Mesothelial cell of epicardium (in vitro differentiated cells): Measurements from ENCODE around the gene RAI1. TPM values are rescaled to one million over a fixed set of nuclear protein-coding genes. Genes with fewer than 3 reads are reported as not detected.

Source experiments
- DNase-seq, 2 experiments: peaks; one replicate each; pipeline ENCODE4 v3.0.0; 2021; ENCODE audit warnings: low spot score in 2 of 2; ENCODE audit not compliant: unreplicated experiment in 2 of 2
- H3K27ac Mint-ChIP-seq: 2 replicates; pipeline ENCODE4 v1.8.0; 2021; ENCODE audit warnings: mixed read lengths
- H3K27me3 Mint-ChIP-seq: 2 replicates; pipeline ENCODE4 v1.8.0; 2021; ENCODE audit warnings: low read depth, mixed read lengths
- H3K36me3 Mint-ChIP-seq: 2 replicates; pipeline ENCODE4 v1.8.0; 2021; ENCODE audit warnings: mixed read lengths
- H3K4me1 Mint-ChIP-seq: 2 replicates; pipeline ENCODE4 v1.8.0; 2021; ENCODE audit warnings: mixed read lengths
- H3K4me3 Mint-ChIP-seq: 2 replicates; pipeline ENCODE4 v1.8.0; 2021; ENCODE audit warnings: mild to moderate bottlenecking, moderate library complexity, mixed read lengths
- H3K9me3 Mint-ChIP-seq: 2 replicates; pipeline ENCODE4 v1.8.0; 2021; ENCODE audit warnings: mixed read lengths
- total RNA-seq: library from RNA; stranded (reverse); gene quantifications from 3 replicates; pipeline ENCODE4 v1.2.1, GENCODE V29; 2021
- TF ChIP-seq, protein P1 (sequence below): fragments of 200-600 bp; sonication (generic); IDR thresholded peaks from one replicate; pipeline ENCODE4 v1.5.0; 2021; ENCODE audit warnings: antibody characterized with exemption; ENCODE audit not compliant: unreplicated experiment

Gene RAI1
- total RNA-seq, 1 donor from 2014 or later, result 137 TPM

DNA sequence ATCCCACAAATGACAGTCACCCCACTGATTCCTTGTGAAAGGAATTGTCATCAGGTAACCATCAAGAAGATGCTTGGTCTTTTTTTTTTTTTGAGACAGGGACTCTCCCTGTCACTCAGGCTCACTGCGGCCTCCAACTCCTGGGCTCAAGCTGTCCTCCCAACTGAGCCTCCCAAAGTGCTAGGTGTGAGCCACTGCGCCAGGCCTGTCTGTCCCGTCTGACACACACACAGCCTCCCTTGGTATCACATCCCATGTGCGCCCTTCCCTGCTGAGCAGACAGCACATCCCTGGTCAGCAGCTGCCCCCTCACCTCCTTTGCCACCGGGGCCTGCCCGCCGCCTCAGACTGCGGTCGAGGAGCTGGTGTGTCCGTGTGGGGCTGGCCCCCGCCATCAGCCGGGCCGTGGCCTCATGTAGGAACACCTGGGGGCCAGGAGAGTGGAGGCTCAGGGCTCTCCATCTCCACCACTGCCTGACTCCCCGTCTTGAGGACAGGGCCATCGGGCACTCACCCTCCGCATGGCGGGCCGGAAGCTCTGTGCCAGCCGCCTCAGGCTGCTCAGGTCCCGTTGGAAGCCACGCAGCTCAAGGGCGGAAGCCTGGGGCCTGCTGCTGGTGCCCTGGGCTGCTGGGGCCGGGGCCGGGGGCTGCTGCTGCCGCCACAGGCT is 131.9 kb downstream of the RAI1 start:
- Mint-ChIP-seq H3K9me3 (no peaks in the 10 kb centered on the region), H3K27me3 (no peaks in the 10 kb centered on the region)
- TF ChIP-seq, protein P1, sequence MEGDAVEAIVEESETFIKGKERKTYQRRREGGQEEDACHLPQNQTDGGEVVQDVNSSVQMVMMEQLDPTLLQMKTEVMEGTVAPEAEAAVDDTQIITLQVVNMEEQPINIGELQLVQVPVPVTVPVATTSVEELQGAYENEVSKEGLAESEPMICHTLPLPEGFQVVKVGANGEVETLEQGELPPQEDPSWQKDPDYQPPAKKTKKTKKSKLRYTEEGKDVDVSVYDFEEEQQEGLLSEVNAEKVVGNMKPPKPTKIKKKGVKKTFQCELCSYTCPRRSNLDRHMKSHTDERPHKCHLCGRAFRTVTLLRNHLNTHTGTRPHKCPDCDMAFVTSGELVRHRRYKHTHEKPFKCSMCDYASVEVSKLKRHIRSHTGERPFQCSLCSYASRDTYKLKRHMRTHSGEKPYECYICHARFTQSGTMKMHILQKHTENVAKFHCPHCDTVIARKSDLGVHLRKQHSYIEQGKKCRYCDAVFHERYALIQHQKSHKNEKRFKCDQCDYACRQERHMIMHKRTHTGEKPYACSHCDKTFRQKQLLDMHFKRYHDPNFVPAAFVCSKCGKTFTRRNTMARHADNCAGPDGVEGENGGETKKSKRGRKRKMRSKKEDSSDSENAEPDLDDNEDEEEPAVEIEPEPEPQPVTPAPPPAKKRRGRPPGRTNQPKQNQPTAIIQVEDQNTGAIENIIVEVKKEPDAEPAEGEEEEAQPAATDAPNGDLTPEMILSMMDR, result no peak

DNA sequence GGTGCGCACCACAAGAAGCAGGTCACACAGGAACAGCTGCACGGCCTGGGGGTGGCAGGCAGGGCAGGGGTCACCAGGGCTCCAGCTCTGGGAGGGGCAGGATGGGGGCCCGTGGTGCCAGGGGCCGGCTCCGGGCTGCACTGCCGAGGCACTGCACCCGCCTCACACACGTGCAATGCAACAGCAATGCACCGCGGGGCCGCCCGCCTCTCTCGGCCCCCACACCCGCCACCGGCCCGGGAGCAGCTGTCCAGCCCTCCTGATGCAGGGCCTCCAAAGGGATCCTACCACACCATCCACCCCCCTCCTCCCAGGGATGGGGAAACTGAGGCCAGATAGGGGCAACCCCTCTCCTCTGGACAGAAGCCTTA is 132.5 kb downstream of the RAI1 start:
- peaks cover 7% of the 10 kb centered on the region for H3K36me3 Mint-ChIP-seq
- peaks cover 30% of the 10 kb centered on the region for H3K4me1 Mint-ChIP-seq
- H3K4me3 Mint-ChIP-seq, result no peak overlapping the region
- H3K9me3 Mint-ChIP-seq, result no peaks in the 10 kb centered on the region
- TF ChIP-seq, protein P1, result no peak
- H3K27ac Mint-ChIP-seq, result no peak overlapping the region
- no peak for DNase-seq
- no peaks in the 10 kb centered on the region for H3K27me3 Mint-ChIP-seq

More for the DNA sequence above, 131.9 kb downstream of the RAI1 start:
- no peak for DNase-seq
- Mint-ChIP-seq H3K4me3 (no peak overlapping the region), H3K36me3 (peaks cover 3% of the 10 kb centered on the region), H3K27ac (peak overlapping the region; percentile 25), H3K4me1 (peaks cover 31% of the 10 kb centered on the region)

DNA sequence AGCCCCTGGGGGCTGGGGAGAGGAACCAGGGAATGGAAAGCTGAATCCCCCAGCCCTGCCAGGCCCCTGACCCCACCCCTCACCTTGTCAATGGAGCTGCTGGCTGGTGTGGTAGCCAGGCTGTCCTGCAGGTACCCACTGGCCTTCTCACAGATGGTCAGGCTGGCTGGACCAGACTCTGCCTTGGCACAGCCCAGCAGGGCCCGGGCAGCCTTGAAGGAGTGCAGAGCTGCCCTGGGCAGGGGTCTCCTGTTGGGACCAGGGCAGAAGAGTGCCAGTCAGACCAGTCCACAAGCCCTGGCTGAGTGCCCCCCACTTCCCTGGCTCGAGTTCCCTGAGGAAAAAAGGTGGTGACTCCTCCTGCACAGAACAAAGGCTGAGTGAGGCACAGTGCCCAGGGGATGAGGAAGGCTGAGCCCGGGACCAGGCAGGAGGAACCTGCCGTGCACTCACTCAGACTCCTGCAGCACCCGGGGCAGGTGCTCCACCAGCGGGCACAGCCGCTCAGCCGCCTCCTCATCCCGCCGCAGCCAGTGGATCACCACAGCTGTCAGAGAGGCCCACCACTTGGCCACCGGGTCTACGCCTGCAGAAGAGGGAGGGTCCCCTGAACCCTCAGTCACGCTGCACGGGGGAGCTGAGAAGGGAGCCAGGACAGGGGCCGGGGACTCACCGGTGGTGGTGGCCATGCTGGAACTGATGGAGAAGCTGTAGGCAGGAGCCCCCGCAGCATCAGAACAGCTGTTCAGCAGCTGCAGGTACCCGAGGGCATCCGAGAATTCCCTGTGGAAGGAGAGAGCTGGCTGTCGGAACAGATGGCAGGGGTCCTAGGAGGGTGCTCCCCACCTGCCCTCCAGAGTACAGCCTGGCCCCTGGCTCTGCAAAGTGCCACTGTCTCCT is 133.2 kb downstream of the RAI1 start:
- no peaks in the 10 kb centered on the region for H3K9me3 Mint-ChIP-seq
- H3K27ac Mint-ChIP-seq, result peak overlapping the region; percentile 43
- peaks cover 11% of the 10 kb centered on the region for H3K36me3 Mint-ChIP-seq
- H3K4me3 Mint-ChIP-seq, result no peak overlapping the region
- no peaks in the 10 kb centered on the region for H3K27me3 Mint-ChIP-seq
- no peak for DNase-seq
- TF ChIP-seq, protein P1, result no peak
- peaks cover 24% of the 10 kb centered on the region for H3K4me1 Mint-ChIP-seq

DNA sequence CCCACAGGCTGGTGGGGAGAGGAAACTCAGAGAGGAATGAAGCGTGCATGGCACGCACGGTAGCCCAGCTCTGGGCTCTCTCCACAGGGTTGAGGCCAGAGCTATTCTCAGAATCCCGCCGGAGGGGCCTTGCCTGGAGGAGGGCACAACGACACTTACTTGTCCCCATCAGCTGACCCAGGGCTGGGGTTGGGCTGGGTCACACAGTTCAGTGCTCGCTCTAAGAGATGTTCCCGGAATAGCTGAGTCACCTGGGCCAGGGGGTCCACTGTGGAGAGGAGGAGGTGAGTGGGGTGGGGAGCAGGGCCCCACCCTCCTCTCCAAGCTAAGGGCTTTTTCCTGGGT is 133.8 kb downstream of the RAI1 start:
- Mint-ChIP-seq H3K9me3 (no peaks in the 10 kb centered on the region), H3K4me3 (no peak overlapping the region), H3K4me1 (peaks cover 26% of the 10 kb centered on the region), H3K27me3 (no peaks in the 10 kb centered on the region), H3K27ac (no peak overlapping the region), H3K36me3 (peaks cover 14% of the 10 kb centered on the region)
- no peak for DNase-seq
- TF ChIP-seq, protein P1, result no peak

DNA sequence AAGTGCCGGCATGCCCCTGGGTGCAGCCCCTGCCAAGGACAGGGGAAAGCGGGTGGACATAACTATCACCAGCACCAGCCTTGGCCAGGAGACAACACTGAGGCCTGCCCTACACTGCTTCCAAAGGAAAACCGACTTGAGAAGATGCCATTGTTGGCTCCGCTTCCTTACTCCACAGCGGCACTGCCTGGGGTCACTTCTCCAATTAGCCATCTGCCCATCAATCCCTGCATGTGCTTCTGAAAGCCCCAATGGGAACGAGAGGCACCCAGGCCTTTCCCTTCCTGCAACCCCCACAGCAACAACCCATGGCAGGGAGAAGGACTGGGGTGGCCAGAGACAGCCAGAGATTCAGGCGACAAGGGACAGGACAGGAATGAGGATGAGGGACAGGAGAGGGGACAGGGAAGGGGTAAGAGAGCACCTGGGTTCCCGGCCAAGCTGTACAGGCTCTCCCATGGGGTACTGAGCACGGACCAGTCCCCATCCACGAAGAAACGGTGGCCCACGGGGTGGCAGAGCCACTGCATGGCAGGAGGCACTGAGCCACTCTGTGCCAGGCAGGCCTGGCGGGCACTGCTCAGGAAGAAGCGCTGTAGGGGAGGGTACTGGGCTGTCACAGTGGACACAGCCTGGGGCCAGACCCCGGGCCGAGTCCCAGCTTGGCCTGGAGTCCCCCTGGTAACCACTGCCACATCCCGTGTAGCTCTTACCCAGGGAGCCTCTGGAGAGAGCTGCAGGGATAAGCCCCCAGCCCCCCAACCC is 134.4 kb downstream of the RAI1 start:
- DNase-seq, result no peak
- Mint-ChIP-seq H3K4me3 (no peak overlapping the region), H3K36me3 (peaks cover 14% of the 10 kb centered on the region), H3K27ac (peak overlapping the region; percentile 73), H3K4me1 (peaks cover 24% of the 10 kb centered on the region), H3K9me3 (no peaks in the 10 kb centered on the region), H3K27me3 (no peaks in the 10 kb centered on the region)
- TF ChIP-seq, protein P1, result no peak
